ENCODE results near the gene HSPA1L. TPM values are rescaled to one million over a fixed set of nuclear protein-coding genes. Genes with fewer than 3 reads are reported as not detected.

The HSPA1L gene
- total and polyA plus RNA-seq, 10 of the 15 experiments (the other 5 are each of a cell fraction or from before 2014, with no cell fraction given), result 0.69 to 2.5 (median 1.5) TPM

- peaks cover 8% of the 10 kb centered on the region for H3K4me1 ChIP-seq (ENCODE audit: control insufficient read depth, insufficient read depth, low read length)
- H3K4me2 ChIP-seq (ENCODE audit: control insufficient read depth, insufficient read depth), result peak overlapping the region; percentile 73
- WGBS (ENCODE audit: insufficient coverage, insufficient replicate concordance, low lambda C conversion rate, missing lambda C conversion rate), result 32% methylated on average over 6 of the region's 6 CpGs
- in situ Hi-C loops (cut with MboI) (loop anchor here (10.0 kb wide), 1 partner anchor 286 kb away; the partner anchor contains the start of genes ATP6V1G2, DDX39B and NFKBIL1), intact Hi-C loops (cut with micrococcal nuclease; ENCODE audit: unreplicated experiment) (loop anchor here (1.0 to 5.0 kb wide), 4 partner anchors 34 to 285 kb away; partner anchors contain the start of genes ATP6V1G2, CSNK2B, LY6G5B and VARS1)
- H3K27ac ChIP-seq (ENCODE audit: control insufficient read depth, insufficient read depth), result peak overlapping the region; percentile 67
- ChIA-PET SMC1A (ENCODE audit: uncharacterized antibody, unreplicated experiment) (interaction anchor here (0.5 to 3.7 kb wide), 33 partner anchors 11 to 290 kb away, joined by 3 to 30 read pairs (median 4); partner anchors contain the start of genes ABHD16A, ATP6V1G2, CLIC1 and HSPA1A), RAD21 (ENCODE audit: unreplicated experiment) (interaction anchor here (0.5 to 3.9 kb wide), 29 partner anchors 8 to 348 kb away, joined by 3 to 30 read pairs (median 5); partner anchors contain the start of genes ABHD16A, DDAH2, DXO and GPANK1), CTCF (interaction anchor here (0.6 to 4.0 kb wide), 28 partner anchors 8 to 336 kb away, joined by 3 to 27 read pairs (median 6); partner anchors contain the start of genes CLIC1, DDAH2, HSPA1A and HSPA1L), POLR2A (interaction anchor here (0.5 to 10.9 kb wide), 26 partner anchors 9 to 1748 kb away, joined by 3 to 122 read pairs (median 4); partner anchors contain the start of genes ABHD16A, CLIC1, DDX39B and HSPA1A)
- TF ChIP-seq RB1 (IDR thresholded peaks at IDR 0.05; ENCODE audit: borderline replicate concordance) (no peak), SMC3 (IDR thresholded peaks at IDR 0.05; ENCODE audit: borderline replicate concordance, low read length) (no peak), MXI1 (IDR thresholded peaks at IDR 0.05; ENCODE audit: low read depth, low read length) (0 out of 2 replicates have a peak, but pooled peaks have one; percentile 16)
- H2AFZ ChIP-seq (ENCODE audit: control insufficient read depth, low read depth, low read length), result peak overlapping the region; percentile 35; the same call in 1 of the 2 replicates
- peak overlapping the region; percentile 79 for H3K4me3 ChIP-seq
- no peaks in the 10 kb centered on the region for H3K9me3 ChIP-seq (replicated peaks; ENCODE audit: control insufficient read depth, insufficient read depth, low read length)
- FAIRE-seq (no peak), ATAC-seq (no peak), DNase-seq (ENCODE audit: low read depth, low spot score) (no peak)
- H3K36me3 ChIP-seq (ENCODE audit: control insufficient read depth in 2 of 2, insufficient read depth in 2 of 2, low read length in 1 of 2), result no peaks in the 10 kb centered on the region
- no peaks in the 10 kb centered on the region for H3K27me3 ChIP-seq (replicated peaks in 1 of 2; ENCODE audit: control insufficient read depth in 2 of 2, insufficient read depth in 2 of 2, low read length in 1 of 2)
- BruUV-seq (replicated peaks), result no TSS peak
- H3K79me2 ChIP-seq (ENCODE audit: control insufficient read depth, insufficient read depth, low read length), result peaks cover 44% of the 10 kb centered on the region
- no peaks in the 10 kb centered on the region for H4K20me1 ChIP-seq (ENCODE audit: control insufficient read depth, insufficient read depth)
- H3K9ac ChIP-seq (ENCODE audit: control insufficient read depth, insufficient read depth, low read length), result peak overlapping the region; percentile 59
These were observed 15.8 kb upstream of the HSPA1L start for GRCh38 chr6:31830886-31831335.

All from GM12878 (cell line).